ENCODE results near the gene OR11A1. TPM values are rescaled to one million over a fixed set of nuclear protein-coding genes. Genes with fewer than 3 reads are reported as not detected.

The OR11A1 gene
- not detected in 2 replicates for total RNA-seq

GRCh38 chr6:29456971-29457370 lies at the start of gene OR11A1, which contains the start of gene OR2H1:
TSS of gene OR11A1 (minus strand) at chr6:29457071. CDS start at chr6:29427641, 29,430 bp downstream.
TSS of gene OR2H1 (plus strand) at chr6:29457155. CDS start at chr6:29461770, 4,615 bp downstream.

GRCh38 chr6:29487660-29488059 lies 30.8 kb upstream of the OR11A1 start, which contains the start of gene MAS1L:
TSS of gene MAS1L (minus strand) at chr6:29487956. CDS start at chr6:29487902, 54 bp downstream.

GRCh38 chr6:29439006-29439405 lies 17.9 kb downstream of the OR11A1 start, which contains the start of gene OR10C1:
TSS of gene OR10C1 (plus strand) at chr6:29439306. CDS start at chr6:29440016, 710 bp downstream.

GRCh38 chr6:29414588-29414987 lies 42.3 kb downstream of the OR11A1 start, which contains the start of gene OR12D1:
TSS of gene OR12D1 (plus strand) at chr6:29414928.

GRCh38 chr6:29395331-29395730 lies 61.5 kb downstream of the OR11A1 start, which contains the start of gene OR12D2:
TSS of gene OR12D2 (plus strand) at chr6:29395631. CDS start at chr6:29396700, 1,069 bp downstream.

Other genes with a start within 250 kb of the OR11A1 start
- not detected in 2 replicates for gene OR14J1, start 155.4 kb downstream of the OR11A1 start, total RNA-seq
- gene OR5V1, start 88.2 kb downstream of the OR11A1 start, total RNA-seq, result not detected in 2 replicates
- gene OR12D3, start 81.8 kb downstream of the OR11A1 start, total RNA-seq, result not detected in 2 replicates
- gene OR12D2, start 61.4 kb downstream of the OR11A1 start, total RNA-seq, result not detected in 2 replicates
- not detected in 2 replicates for gene OR12D1, start 42.1 kb downstream of the OR11A1 start, total RNA-seq
- gene OR10C1, start 17.8 kb downstream of the OR11A1 start, total RNA-seq, result not detected in 2 replicates
- gene OR2H1, start 84 bp upstream of the OR11A1 start, total RNA-seq, result not detected in 2 replicates
- gene MAS1L, start 30.9 kb upstream of the OR11A1 start, total RNA-seq, result not detected in 2 replicates
- 0.66 TPM in 1 of 2 replicates, not detected in the other for gene UBD, start 102.7 kb upstream of the OR11A1 start, total RNA-seq
- not detected in 2 replicates for gene OR2H2, start 128.1 kb upstream of the OR11A1 start, total RNA-seq
- gene GABBR1, start 176.1 kb upstream of the OR11A1 start, total RNA-seq, result 15.5 and 16.3 TPM in 2 replicates
- not detected in 2 replicates for gene MOG, start 200.0 kb upstream of the OR11A1 start, total RNA-seq
- gene ZFP57, start 224.1 kb upstream of the OR11A1 start, total RNA-seq, result 0.17 and 0.29 TPM in 2 replicates